ENCODE data around the gene IL21R.
"Not testable (repeated sequence)": the region's sequence is repeated elsewhere in the genome, so short reads cannot be mapped to it uniquely, and the experiment has no call there.

The IL21R gene

DNA sequence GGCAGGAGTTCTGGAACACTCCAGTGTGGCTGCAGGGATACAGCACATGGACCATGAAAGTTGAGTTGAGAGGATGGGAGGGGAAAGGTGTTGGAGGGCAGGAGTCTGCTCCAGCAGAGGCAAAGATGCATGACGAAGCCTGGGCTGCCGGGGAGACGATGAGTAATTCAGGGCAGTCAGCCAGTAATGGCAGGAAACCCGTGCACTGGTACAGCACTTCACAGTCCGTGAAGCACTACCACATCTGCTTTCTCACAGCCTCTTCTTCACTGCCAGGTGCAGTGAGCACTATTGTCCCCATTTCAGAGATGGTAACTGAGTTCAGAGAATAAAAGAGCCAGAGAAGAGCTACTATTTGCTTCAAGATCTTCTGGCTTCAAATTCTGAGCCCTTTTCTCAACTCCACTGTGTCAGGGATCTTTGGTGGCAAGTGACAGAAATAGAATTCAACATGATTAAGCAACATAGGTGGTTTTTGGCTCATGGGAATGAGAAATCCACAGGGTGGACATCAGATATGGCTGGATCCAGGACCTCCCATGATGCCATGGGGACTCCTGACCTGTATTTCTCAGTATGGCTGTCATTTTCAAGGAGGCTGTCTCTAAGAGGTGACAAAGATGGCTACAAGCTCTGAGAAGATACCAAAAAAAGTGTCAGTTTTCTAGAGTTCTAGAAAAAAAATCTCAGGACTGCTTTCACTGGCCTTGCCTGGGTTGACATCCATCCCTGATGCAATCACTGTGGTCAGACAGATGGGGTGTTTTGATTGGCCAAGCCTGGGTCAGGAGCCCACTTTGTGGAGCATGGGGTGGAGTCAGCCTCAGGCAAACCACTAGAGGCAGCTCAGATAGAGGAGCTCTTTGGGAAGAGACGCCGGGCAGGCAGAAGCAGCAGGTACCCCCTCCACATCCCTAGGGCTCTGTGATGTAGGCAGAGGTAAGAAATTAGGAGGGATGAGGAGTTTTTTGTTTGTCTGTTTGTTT is 24.7 kb downstream of the IL21R start:
- peak in 1 of 3 donors; percentile 71 for DNase-seq (ENCODE audit: low read depth in 3 of 3)

DNA sequence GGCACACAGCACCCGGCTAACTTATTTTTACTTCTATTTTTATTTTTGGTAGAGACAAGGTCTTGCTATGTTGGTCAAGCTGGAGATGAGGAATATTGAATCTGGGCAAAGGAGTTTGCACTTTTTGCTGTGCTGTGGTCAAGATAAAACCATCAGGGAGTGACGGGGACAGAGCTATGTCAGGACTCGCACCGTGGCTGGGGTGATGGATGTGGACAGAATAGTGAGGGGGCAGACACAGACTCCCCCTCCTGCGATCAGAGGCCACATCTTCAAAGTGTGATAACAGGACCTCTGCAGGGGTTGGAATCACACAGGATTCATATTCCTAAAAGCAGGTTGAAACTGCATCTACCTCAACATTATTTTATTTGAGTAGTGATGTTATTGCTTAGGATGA is 25.6 kb downstream of the IL21R start:
- no peak for DNase-seq (ENCODE audit: low read depth in 3 of 3)

DNA sequence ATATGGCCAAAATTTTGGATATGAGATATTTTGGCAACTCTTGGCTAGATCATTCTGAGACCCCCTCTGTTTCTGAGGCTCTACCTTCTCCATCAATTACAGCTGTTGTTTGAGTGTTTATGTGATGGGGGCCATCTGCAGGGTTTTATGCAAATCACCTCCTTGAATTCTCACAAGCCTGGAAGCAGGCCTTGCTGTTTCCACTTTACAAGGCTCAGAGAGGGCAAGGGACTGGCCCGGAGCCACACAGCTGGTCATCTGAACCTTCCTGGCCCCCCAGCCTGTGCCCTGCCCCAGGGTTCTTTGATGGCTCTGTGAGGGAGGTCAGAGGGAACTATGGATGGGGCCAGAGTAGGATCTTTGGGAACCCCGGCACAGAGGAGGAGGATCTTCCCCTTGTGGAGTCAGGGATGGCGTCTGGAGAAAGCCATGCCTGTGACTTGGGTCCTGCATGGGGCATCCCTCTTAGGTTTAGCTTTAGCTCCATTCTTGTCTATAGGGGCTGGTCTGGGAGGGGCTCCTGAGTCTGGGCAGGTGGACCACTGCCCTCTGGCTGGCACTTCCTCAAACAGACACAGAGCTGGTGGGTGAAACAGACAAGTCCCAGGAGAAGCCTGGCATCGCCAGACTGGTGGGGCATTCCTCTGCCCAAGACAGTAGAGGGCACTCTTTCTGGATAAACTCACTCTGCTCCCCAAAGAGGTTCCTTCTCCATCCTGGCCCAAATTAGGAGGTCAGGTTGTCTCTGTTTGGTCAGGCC is 26.2 kb downstream of the IL21R start:
- DNase-seq (ENCODE audit: low read depth in 3 of 3), result no peak

DNA sequence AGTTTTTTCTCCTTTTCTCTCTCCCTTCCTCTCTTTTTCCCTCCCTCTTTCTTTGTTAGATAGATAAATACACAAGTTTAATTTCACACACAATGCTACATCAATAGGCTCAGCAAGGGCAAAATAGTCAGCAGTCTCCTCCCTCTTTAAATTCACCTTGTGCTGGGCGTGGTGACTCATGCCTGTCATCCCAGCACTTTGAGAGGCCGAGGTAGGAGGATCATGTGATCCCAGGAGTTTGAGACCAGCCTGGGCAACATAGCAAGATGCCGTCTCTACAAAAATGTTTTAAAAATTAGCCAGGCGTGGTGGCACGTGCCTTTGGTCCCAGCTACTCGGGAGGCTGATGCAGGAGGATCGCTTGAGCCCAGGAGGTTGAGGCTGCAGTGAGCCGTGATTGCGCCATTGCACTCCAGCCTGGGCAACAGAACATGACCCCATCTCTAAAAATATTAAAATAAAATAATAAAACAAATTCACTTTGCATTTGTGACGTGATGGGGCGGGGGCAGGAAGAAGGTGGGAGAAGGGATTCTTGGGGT is 27.4 kb downstream of the IL21R start:
- DNase-seq (ENCODE audit: low read depth in 3 of 3), result no peak

DNA sequence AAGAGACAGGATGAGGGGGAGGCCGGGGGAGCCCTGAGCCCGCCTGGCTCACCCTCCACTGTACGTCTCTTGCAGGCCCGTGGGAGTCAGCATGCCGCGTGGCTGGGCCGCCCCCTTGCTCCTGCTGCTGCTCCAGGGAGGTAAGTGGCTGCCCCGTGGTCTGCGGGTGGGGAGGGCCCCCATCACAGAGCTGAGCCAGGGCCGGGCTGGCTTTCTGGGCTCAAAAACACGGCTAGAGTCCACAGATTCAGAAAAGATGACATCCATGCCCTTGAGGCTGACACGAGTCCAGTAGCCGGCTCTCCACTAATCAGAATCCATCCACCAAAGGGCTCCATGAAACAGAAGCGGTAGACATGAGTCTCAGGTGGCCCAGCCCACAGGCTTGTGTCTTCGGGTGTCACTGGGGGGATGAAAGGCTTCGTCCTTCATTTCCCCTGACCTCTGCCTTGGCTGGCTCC is 28.0 kb downstream of the IL21R start:
- no peak for DNase-seq (ENCODE audit: low read depth in 3 of 3)

DNA sequence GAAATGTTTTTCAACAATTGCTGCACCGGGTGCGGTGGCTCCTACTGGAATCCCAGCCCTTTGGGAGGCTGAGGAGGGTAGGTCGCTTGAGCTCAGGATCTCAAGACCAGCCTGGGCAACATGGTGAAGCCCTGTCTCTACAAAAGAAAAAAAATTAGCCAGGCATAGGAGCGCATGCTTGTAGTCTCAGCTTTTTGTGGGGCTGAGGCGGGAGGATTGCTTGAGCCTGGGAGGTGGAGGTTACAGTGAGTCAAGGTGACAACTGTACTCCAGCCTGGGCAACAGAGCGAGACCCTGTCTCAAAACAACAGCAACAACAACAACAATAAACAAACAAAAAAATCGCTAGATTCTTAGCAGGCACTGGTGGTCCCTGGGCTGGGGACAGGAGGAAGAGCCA is 28.5 kb downstream of the IL21R start:
- DNase-seq (ENCODE audit: low read depth in 3 of 3), result no peak

DNA sequence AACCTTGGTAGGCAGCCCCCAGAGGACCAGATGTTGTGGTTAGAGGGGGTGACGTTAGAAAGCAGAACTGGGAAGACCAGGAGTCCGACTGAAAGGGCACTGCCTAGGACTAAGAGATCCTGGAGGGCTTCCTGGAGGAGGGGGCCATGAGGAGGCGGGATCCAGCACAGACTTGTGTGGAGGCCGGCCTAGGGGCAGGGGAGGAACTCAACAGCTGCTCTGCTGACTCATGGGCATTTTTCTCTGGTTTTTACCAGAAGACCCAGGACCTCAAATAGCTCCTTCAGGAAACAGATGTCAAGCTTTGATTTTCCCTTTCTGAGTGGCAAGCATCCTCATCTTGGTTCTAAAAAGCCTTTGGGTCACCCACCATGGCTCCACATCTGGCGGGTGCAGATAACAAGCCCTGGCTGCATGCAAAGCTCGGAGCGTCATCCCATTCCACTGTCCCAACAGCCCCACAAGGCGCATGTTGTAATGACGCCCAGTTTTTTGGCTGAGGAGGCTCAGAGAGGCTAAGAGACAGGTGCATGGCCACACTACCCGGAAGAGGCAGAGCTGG is 29.0 kb downstream of the IL21R start:
- no peak for DNase-seq (ENCODE audit: low read depth in 3 of 3)

DNA sequence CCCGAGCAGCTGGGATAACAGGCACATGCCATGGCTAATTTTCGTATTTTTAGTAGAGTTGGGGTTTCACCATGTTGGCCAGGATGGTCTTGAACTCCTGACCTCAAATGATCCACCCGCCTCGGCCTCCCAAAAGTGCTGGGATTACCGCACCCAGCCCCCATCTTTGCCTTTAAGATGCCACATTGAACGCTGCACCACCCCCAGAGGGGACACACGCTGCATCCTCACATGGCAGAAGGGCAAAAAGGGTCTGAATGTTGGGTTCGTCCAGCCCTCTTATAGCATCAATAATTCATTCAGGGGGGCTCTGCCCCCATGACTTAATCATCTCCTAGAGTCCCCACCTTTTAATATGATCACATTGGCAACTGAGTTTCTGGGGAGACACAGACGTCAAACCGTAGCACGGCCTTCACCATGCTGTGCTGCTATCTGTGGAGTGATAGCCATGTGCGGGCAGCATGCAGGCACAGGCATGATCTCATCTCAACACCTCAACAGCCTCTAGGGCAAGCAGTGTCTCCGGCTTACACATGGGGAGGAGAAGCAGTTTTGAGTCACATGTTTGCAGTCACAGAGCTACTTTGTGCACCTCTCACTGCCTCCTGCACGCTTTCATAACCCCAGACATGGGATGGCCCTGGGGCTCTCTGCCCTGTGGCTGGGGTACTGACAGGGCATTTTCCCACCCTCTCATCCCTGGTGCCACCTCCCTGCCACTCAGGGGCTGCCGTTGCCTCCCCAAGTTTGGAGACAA is 30.0 kb downstream of the IL21R start:
- no peak for DNase-seq (ENCODE audit: low read depth in 3 of 3)

DNA sequence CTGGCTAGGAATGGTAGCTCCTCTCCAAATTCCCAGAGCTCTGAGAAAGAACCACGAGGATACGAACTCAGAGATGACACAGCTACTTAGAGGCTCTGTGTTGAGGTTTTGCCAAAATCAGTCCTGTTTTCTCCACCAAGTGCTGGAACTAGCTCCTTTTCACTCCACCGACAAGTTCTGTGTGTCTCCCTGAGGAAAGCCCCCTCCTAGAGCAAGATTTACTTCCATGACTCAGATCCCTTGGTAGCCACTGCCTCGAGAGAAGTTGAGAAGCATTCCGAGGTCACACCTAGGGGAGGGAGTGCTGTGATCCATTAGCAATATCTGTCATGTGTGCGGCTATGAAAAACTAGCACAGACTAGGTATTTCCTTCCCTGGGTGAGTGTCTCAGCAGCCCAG is 30.6 kb downstream of the IL21R start:
- DNase-seq (ENCODE audit: low read depth in 3 of 3), result no peak

DNA sequence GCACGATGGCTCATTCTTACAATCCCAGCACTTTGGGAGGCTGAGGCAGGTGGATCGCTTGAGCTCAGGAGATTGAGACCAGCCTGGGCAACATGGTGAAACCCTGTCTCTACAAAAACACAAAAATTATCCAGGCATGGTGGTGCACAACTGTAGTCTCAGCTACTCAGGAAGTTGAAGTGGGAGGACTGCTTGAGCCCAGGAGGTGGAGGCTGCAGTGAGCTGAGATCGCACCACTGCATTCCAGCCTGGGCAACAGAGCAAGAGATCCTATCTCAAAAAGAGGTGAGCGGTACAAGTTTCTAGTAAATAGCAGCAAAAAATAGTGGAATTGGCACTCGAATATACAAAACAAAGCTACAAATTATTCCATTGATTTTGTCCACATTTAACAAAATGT is 31.2 kb downstream of the IL21R start:
- DNase-seq (ENCODE audit: low read depth in 3 of 3), result not testable (repeated sequence)

DNA sequence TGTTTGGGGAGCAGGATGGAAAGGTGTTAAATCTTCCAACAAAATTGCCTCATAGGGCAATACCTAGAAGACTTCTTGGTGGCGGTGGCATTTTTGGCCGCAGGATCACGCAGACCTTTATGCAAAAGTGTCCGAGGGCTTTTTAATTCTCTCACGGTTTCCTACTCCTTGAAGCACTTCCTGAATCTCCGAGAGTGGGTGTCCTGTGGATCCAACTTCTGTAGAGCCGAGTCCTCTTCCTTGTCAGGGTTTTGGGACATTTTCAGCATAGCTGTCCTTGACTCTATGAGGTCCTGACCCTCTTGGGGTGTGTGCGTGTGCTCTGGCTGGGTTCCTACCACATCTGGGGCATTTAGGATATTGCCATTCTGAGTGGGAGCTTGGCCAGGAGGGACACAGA is 31.7 kb downstream of the IL21R start:
- no peak for DNase-seq (ENCODE audit: low read depth in 3 of 3)

DNA sequence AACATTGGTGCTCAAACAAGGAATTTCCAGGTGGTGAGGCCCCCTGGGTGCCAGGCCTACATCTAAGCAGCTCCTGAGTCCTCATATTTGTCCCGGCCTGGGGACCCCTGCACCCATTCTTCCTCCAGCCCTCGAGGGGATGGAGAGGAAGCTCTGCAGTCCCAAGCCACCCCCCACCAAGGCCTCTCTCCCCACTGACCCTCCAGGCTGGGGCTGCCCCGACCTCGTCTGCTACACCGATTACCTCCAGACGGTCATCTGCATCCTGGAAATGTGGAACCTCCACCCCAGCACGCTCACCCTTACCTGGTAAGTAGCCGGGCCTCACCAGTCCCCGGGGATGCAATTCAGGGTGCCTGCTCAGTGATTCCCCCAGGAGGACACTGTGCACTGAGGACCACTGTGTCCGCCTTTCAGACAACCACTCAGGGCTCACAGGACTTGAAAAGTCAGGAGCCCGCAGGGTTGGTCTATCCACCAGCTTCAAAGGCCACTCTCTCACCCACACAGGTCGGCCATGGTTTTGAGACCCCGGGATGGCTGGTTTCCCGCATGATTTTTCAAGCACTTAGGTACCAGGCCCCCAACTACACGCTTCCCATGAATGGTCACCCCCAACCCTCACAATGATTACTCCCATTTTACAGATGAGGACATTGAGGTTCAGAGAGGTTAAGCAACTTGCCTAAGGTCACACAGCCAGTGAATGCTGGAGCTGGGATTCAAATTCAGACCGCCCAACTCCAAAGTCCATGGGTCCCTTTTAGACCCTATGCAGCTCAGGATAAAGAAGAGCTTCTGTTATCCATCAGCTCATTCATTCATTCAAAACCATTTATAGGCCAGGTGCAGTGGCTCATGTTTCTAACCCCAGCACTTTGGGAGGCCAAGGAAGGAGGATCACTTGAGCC is 32.4 kb downstream of the IL21R start:
- no peak for DNase-seq (ENCODE audit: low read depth in 3 of 3)

DNA sequence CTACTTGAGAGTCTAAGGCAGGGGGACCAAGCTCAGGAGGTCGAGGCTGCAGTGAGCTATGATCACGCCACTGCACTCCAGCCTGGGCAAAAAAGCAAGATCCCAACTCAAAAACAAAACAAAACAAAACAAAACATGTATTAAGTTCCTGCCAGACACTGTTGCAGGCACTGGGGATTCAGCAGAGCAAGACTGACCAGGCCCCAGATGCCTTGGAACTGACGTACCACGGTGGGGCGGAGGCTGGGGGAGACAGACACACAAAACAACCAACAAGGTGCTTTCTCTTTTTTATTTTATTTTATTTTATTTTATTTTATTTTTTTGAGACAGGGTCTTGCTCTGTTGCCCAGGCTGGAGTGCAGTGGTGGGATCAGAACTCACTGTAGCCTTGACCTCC is 33.2 kb downstream of the IL21R start:
- DNase-seq (ENCODE audit: low read depth in 3 of 3), result not testable (repeated sequence)

DNA sequence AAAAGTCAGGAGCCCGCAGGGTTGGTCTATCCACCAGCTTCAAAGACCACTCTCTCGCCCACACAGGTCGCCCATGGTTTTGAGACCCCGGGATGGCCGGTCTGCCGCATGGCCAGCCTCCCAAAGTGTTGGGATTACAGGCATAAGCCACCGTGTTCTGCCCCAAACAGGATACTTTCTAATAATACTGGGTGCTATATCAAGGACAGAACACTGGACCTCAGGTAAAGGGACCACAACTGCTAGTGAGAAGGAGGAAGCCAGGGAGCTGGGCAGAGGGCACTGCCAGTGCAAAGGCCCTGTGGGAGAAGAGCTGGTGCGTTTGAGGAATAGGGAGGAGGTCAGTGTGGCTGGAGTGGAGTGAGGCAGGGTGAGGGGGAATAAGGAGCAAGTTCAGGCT is 34.1 kb downstream of the IL21R start:
- DNase-seq (ENCODE audit: low read depth in 3 of 3), result no peak

DNA sequence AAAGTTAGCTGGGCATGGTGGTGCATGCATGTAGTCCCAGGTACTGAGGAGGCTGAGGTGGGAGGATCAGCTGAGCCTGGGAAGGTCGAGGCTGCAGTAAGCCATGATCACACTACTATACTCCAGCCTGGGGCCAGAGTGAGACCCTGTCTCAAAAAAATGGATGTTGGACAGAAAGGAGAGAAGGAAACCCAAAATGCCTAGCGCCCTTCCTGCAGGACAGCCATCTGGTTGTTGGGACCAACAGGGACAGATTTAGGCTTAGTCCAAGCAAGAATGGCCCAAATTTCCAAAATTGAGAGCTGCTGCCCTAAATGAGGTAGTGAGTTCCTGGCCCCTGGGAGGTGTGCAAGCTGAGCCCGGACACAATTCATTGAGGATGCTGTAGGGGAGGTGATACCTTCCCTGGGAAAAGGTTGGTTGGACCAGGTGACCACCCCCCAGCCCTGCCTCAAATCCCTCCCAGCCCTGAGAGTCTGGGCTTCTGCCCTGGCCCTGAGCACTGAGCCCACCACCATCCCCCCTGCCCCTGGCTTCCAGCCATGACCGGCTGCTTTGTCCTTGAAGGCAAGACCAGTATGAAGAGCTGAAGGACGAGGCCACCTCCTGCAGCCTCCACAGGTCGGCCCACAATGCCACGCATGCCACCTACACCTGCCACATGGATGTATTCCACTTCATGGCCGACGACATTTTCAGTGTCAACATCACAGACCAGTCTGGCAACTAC is 35.1 kb downstream of the IL21R start:
- DNase-seq (ENCODE audit: low read depth in 3 of 3), result no peak

DNA sequence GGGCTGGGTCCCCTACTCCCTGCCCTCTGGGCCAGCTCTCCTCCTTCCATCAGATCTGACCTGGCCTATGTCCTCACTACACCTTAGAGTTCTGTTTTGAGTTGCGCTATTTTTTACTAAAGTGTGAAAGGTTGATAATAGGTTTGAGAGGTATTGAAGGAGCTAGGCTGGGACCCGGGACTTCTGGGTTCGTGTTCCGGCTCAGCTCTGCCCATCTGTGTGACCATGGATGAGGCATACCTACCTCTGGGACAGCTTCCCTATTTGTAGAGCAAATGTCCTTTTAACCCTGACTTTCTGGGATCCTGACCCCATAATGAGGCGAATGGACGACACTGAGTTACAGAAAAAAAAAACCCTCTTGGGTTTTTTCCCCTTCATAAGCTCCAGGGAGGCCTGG is 36.0 kb downstream of the IL21R start:
- DNase-seq (ENCODE audit: low read depth in 3 of 3), result no peak

DNA sequence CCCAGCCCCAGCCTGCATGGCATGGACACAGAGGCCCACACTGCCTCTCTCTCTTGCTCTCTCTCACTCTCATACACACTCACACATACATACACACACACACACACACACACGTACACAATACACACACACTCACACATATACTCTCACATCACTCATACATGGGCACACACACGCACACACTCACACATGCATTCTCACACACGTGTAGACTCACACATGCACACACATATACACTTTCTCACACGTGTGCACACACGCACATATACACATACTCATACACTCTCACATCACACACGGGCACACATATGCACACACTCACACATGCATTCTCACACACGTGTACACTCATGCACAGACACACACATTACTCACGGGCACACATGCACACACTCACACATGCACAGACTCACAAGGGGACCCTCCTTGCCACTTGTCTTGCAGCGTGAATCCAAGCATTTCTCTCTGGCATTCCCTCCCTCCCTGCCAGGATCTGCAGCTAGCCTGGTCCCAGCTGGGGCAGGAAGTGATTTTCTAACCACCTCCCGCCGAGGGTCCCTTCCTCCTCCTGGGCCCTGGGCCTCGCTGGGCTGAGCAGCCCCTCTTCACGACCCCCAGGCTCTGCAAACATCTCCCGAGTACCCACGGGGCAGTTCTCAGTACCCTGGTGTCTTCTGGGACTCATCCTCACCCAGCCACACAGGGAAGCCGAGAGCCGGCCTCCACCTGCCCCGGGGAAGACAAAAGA is 37.5 kb downstream of the IL21R start:
- DNase-seq (ENCODE audit: low read depth in 3 of 3), result no peak

DNA sequence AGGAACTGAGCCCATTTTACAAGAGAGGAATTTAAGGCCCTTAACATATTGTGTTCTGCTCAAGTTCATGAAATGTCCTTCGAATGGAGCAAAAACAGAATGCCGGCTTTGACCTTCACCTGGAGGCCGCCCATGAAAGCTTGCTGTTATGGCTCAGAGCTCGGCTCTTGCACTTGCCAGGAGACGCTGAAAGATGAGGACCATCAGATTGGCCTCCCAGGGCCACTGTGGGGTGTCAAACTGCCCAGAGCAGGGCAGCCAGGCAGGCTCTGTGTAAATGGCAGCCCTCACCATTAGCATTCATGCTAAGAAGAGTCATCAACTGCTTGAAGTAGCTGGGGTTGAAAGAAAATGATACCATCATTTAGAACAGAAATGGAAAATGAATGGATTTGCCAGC is 39.3 kb downstream of the IL21R start:
- no peak for DNase-seq (ENCODE audit: low read depth in 3 of 3)

DNA sequence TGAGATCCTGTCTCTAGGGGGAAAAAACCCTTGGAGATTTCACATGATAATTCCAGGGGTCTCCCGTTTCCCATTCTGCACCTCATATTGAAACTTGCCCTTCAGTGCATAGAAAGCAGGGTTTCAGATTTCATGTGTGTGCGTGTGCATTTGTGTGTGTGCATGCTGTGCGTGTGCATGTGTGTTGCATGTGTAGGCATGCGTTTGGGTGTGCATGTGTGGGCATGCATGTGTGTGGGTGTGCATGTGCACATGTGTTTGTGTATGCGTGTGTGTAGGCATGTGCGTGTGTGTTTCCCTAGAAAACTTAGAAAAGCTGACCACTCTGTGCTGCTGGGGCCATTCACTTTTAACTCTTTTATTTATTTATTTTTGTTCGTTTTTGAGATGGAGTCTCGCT is 40.0 kb downstream of the IL21R start:
- DNase-seq (ENCODE audit: low read depth in 3 of 3), result no peak

Measured in stimulated activated CD4-positive, alpha-beta T cell treated with anti-CD3 and anti-CD28 coated beads, TNF-alpha, amount 100 ng/mL, for 48 hours (primary cell).